ENCODE data around the gene AMPD2.

DNA sequence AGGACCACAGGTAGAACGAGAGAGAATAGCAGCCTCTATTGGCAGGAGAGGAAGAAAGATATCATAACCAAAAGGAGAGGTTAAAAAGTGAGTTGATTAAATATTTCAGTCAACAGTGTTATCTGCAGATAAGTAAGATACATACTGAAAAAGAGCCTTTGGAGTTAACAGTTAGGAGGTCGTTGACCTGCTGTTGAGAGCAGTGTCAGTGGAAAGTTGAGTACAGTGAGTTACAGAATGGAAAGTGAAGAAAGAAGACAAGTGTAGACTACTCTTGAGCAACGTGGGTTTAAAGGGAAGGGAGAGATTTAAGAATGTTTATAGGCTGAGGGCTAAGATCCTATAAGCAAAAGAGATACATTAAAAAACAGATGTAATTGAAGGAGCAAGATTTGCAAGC is 30.5 kb upstream of the AMPD2 start:
- TF ChIP-seq, protein P1, sequence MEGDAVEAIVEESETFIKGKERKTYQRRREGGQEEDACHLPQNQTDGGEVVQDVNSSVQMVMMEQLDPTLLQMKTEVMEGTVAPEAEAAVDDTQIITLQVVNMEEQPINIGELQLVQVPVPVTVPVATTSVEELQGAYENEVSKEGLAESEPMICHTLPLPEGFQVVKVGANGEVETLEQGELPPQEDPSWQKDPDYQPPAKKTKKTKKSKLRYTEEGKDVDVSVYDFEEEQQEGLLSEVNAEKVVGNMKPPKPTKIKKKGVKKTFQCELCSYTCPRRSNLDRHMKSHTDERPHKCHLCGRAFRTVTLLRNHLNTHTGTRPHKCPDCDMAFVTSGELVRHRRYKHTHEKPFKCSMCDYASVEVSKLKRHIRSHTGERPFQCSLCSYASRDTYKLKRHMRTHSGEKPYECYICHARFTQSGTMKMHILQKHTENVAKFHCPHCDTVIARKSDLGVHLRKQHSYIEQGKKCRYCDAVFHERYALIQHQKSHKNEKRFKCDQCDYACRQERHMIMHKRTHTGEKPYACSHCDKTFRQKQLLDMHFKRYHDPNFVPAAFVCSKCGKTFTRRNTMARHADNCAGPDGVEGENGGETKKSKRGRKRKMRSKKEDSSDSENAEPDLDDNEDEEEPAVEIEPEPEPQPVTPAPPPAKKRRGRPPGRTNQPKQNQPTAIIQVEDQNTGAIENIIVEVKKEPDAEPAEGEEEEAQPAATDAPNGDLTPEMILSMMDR (IDR thresholded peaks at IDR 0.05; ENCODE audit: control extremely low read depth in 1 of 3, insufficient read depth in 1 of 3, low read depth in 1 of 3, low read length in 3 of 3): no peak
- TF ChIP-seq HDAC6 (IDR thresholded peaks at IDR 0.05; ENCODE audit: low read depth, low read length): no peak
- no peak for TF ChIP-seq NRF1 (IDR thresholded peaks at IDR 0.05; ENCODE audit: low read depth, low read length)
- no peak for TF ChIP-seq RAD21 (IDR thresholded peaks at IDR 0.05 in 1 of 2, conservative IDR thresholded peaks at IDR 0.05 in 1 of 2; ENCODE audit: low read depth in 2 of 2, low read length in 2 of 2)
- no peak for TF ChIP-seq BRCA1 (IDR thresholded peaks at IDR 0.05; ENCODE audit: low read depth, low read length)
- no peak for TF ChIP-seq SP1 (IDR thresholded peaks at IDR 0.05; ENCODE audit: low read depth, low read length)
- no peak for TF ChIP-seq CTBP2 (IDR thresholded peaks at IDR 0.05; ENCODE audit: borderline replicate concordance, insufficient read depth, insufficient read length, low read length)
- no peak for TF ChIP-seq EP300 (IDR thresholded peaks at IDR 0.05; ENCODE audit: borderline replicate concordance in 1 of 2, low read depth in 2 of 2, low read length in 2 of 2)

All from H1 (cell line).